Central memory CD4-positive, alpha-beta T cell (primary cell): Measurements from ENCODE around the gene NLRP1.
A peak's percentile ranks its signal among the peaks of the same experiment; 100 is the strongest.

Experiments
- DNase-seq: peaks from one replicate; pipeline ENCODE4 v3.0.0; 2022
- total RNA-seq, 3 experiments: gene quantifications; one replicate each; lab custom pipeline; 2026; lab: John Stamatoyannopoulos, UW

Gene NLRP1
- total RNA-seq = 21.0 to 504 (median 333) reads per million in 3 experiments

GRCh38 chr17:5584383-5585286, at the start of gene NLRP1:
Gene NLRP1 (minus strand): TSS chr17:5584509. CDS start chr17:5583957, 552 bp downstream.
- DNase-seq = peak; percentile 96

GRCh38 chr17:5631958-5632590, 47.8 kb upstream of the NLRP1 start:
- no peak for DNase-seq

- no peak for DNase-seq
Observed at GRCh38 chr17:5630434-5630833, 46.1 kb upstream of the NLRP1 start.

- DNase-seq = no peak
Observed at GRCh38 chr17:5629128-5629527, 44.8 kb upstream of the NLRP1 start.

GRCh38 chr17:5628262-5628661, 44.0 kb upstream of the NLRP1 start:
- no peak for DNase-seq

GRCh38 chr17:5624211-5624610, 39.9 kb upstream of the NLRP1 start:
- DNase-seq = no peak

GRCh38 chr17:5621729-5622128, 37.4 kb upstream of the NLRP1 start:
- no peak for DNase-seq

- no peak for DNase-seq
Observed at GRCh38 chr17:5621026-5621425, 36.7 kb upstream of the NLRP1 start.

GRCh38 chr17:5619088-5619740, 34.9 kb upstream of the NLRP1 start:
- DNase-seq = no peak

GRCh38 chr17:5618476-5618875, 34.2 kb upstream of the NLRP1 start:
- no peak for DNase-seq

- no peak for DNase-seq
Observed at GRCh38 chr17:5615476-5615875, 31.2 kb upstream of the NLRP1 start.

GRCh38 chr17:5610956-5611355, 26.6 kb upstream of the NLRP1 start:
- no peak for DNase-seq

GRCh38 chr17:5608399-5609112, 24.2 kb upstream of the NLRP1 start:
- DNase-seq = no peak

GRCh38 chr17:5607946-5608345, 23.6 kb upstream of the NLRP1 start:
- DNase-seq = no peak

GRCh38 chr17:5605452-5605851, 21.1 kb upstream of the NLRP1 start:
- DNase-seq = no peak

- no peak for DNase-seq
Observed at GRCh38 chr17:5600041-5600440, 15.7 kb upstream of the NLRP1 start.

- no peak for DNase-seq
Observed at GRCh38 chr17:5598457-5598856, 14.1 kb upstream of the NLRP1 start.

GRCh38 chr17:5596421-5596820, 12.1 kb upstream of the NLRP1 start:
- DNase-seq = no peak

- no peak for DNase-seq
Observed at GRCh38 chr17:5595831-5596230, 11.5 kb upstream of the NLRP1 start.

GRCh38 chr17:5592382-5592781, 8.1 kb upstream of the NLRP1 start:
- peak; percentile 30 for DNase-seq

- no peak for DNase-seq
Observed at GRCh38 chr17:5591966-5592365, 7.7 kb upstream of the NLRP1 start.

GRCh38 chr17:5588584-5588983, 4.3 kb upstream of the NLRP1 start:
- no peak for DNase-seq
